Prostate gland (tissue), 2 donors: Measurements from ENCODE around the gene UNC5A.

ENCODE experiments used
- POLR2A ChIP-seq: fragments of 450-650 bp; IDR thresholded peaks from one replicate; pipeline ENCODE4 v1.6.1; 2016; ENCODE audit warnings: antibody characterized with exemption, mild to moderate bottlenecking
- POLR2AphosphoS5 ChIP-seq: sonication (generic); formaldehyde crosslinking; IDR thresholded peaks from one replicate; pipeline ENCODE4 v1.6.1; 2017; ENCODE audit warnings: antibody characterized with exemption
- TF ChIP-seq, protein P1 (sequence below), 4 experiments: fragments of 200-600 bp in 2 of 4; fragments of 450-650 bp in 2 of 4; sonication (generic) in 2 of 4; IDR thresholded peaks; 1 replicate in 3 of 4; 2 replicates in 1 of 4; pipeline ENCODE4 v1.5.1; 2016 to 2019; ENCODE audit warnings: antibody characterized with exemption in 4 of 4, mild to moderate bottlenecking in 2 of 4, moderate library complexity in 2 of 4

- TF ChIP-seq POLR2A (no peak), POLR2AphosphoS5 (no peak)
- TF ChIP-seq, protein P1, sequence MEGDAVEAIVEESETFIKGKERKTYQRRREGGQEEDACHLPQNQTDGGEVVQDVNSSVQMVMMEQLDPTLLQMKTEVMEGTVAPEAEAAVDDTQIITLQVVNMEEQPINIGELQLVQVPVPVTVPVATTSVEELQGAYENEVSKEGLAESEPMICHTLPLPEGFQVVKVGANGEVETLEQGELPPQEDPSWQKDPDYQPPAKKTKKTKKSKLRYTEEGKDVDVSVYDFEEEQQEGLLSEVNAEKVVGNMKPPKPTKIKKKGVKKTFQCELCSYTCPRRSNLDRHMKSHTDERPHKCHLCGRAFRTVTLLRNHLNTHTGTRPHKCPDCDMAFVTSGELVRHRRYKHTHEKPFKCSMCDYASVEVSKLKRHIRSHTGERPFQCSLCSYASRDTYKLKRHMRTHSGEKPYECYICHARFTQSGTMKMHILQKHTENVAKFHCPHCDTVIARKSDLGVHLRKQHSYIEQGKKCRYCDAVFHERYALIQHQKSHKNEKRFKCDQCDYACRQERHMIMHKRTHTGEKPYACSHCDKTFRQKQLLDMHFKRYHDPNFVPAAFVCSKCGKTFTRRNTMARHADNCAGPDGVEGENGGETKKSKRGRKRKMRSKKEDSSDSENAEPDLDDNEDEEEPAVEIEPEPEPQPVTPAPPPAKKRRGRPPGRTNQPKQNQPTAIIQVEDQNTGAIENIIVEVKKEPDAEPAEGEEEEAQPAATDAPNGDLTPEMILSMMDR (IDR thresholded peaks at IDR 0.05) = no peak
These were observed 12.8 kb upstream of the UNC5A start for GRCh38 chr5:176797456-176798050.
